GM23338 (cell line): Measurements from ENCODE around the gene ABCA12. TPM values are rescaled to one million over a fixed set of nuclear protein-coding genes. Genes with fewer than 3 reads are reported as not detected.

Source experiments
- ATAC-seq: fragments of 200-7000 bp; cut with Tn5 transposase; 3 replicates; pipeline ENCODE4 v1.9.1; 2020
- DNase-seq: peaks from one replicate; pipeline ENCODE4 v3.0.0-alpha.2; 2015; ENCODE audit warnings: low spot score
- H2AFZ ChIP-seq: fragments of 200-600 bp; sonication (generic); 2 replicates; pipeline ENCODE4 v1.8.0; 2016; ENCODE audit warnings: antibody characterized with exemption, mild to moderate bottlenecking, moderate library complexity
- H3F3A ChIP-seq: fragments of 200-600 bp; sonication (generic); replicated peaks from 2 replicates; pipeline ENCODE4 v1.8.0; 2017; ENCODE audit warnings: antibody characterized with exemption, mixed run types, low read depth
- H3K27ac ChIP-seq: fragments of 200-600 bp; sonication (generic); 2 replicates; pipeline ENCODE4 v1.6.1; 2016; ENCODE audit warnings: low read depth
- H3K27me3 ChIP-seq: fragments of 200-600 bp; sonication (generic); 2 replicates; pipeline ENCODE4 v1.8.0; 2016; ENCODE audit warnings: mild to moderate bottlenecking, mixed run types, moderate library complexity; ENCODE audit not compliant: insufficient read depth
- H3K36me3 ChIP-seq: fragments of 200-600 bp; sonication (generic); 2 replicates; pipeline ENCODE4 v1.8.0; 2016; ENCODE audit warnings: mild to moderate bottlenecking; ENCODE audit not compliant: insufficient read depth
- H3K4me1 ChIP-seq: fragments of 200-600 bp; sonication (generic); 2 replicates; pipeline ENCODE4 v1.8.0; 2016; ENCODE audit warnings: mild to moderate bottlenecking, moderate library complexity; ENCODE audit not compliant: insufficient read depth
- H3K4me2 ChIP-seq: fragments of 200-600 bp; sonication (generic); 2 replicates; pipeline ENCODE4 v1.7.1; 2017; ENCODE audit warnings: mixed run types
- H3K4me3 ChIP-seq: fragments of 200-600 bp; sonication (generic); 2 replicates; pipeline ENCODE4 v1.6.1; 2016; ENCODE audit warnings: mixed run types
- H3K79me2 ChIP-seq: fragments of 200-600 bp; sonication (generic); replicated peaks from 2 replicates; pipeline ENCODE4 v1.8.0; 2017; ENCODE audit warnings: mild to moderate bottlenecking; ENCODE audit not compliant: insufficient read depth
- H3K9me2 ChIP-seq: fragments of 200-600 bp; sonication (generic); 2 replicates; pipeline ENCODE4 v1.8.0; 2017; ENCODE audit not compliant: insufficient read depth
- H4K20me1 ChIP-seq: fragments of 200-600 bp; sonication (generic); replicated peaks from 2 replicates; pipeline ENCODE4 v1.8.0; 2017; ENCODE audit warnings: mild to moderate bottlenecking; ENCODE audit not compliant: insufficient read depth
- H3K27ac Mint-ChIP-seq: 2 replicates; pipeline ENCODE4 v1.8.0; 2020; ENCODE audit warnings: inconsistent platforms, mild to moderate bottlenecking, moderate library complexity, mixed read lengths
- H3K27me3 Mint-ChIP-seq: 3 replicates; pipeline ENCODE4 v1.8.0; 2022; ENCODE audit warnings: low read depth, mild to moderate bottlenecking, moderate library complexity, mixed read lengths, inconsistent platforms; ENCODE audit not compliant: insufficient read depth, poor library complexity
- H3K36me3 Mint-ChIP-seq: 3 replicates; pipeline ENCODE4 v1.8.0; 2021; ENCODE audit warnings: low read depth, mild to moderate bottlenecking, inconsistent platforms, moderate library complexity, mixed read lengths
- H3K4me1 Mint-ChIP-seq: 3 replicates; pipeline ENCODE4 v1.8.0; 2020; ENCODE audit warnings: mild to moderate bottlenecking, inconsistent platforms, mixed read lengths
- H3K4me3 Mint-ChIP-seq: 3 replicates; pipeline ENCODE4 v1.8.0; 2021; ENCODE audit warnings: moderate library complexity, mild to moderate bottlenecking, inconsistent platforms, mixed read lengths
- H3K9me3 Mint-ChIP-seq: 3 replicates; pipeline ENCODE4 v1.8.0; 2020; ENCODE audit warnings: moderate library complexity, mild to moderate bottlenecking, inconsistent platforms, mixed read lengths
- CREB1 ChIP-seq: fragments of 250-450 bp; sonication (Bioruptor Pico); IDR thresholded peaks from 2 replicates; pipeline ENCODE4 v1.5.0; 2020; ENCODE audit warnings: low read depth, mild to moderate bottlenecking, moderate library complexity
- CTCF ChIP-seq, 2 experiments: fragments of 200-600 bp in 1 of 2; sonication (generic) in 1 of 2; conservative IDR thresholded peaks; 2 replicates each; pipeline versions ENCODE4 v1.5.1 to v1.6.1; 2016 to 2017; ENCODE audit warnings: antibody characterized with exemption in 2 of 2, low read depth in 2 of 2, mild to moderate bottlenecking in 2 of 2, moderate library complexity in 1 of 2
- ETS1 ChIP-seq: IDR thresholded peaks from 2 replicates; pipeline ENCODE4 v1.6.1; 2016; ENCODE audit warnings: antibody characterized with exemption
- EZH2 ChIP-seq: fragments of 200-600 bp; sonication (generic); IDR thresholded peaks from one replicate; pipeline ENCODE4 v1.8.0; 2017; ENCODE audit warnings: antibody characterized with exemption, mild to moderate bottlenecking, low read depth; ENCODE audit not compliant: unreplicated experiment
- EZH2phosphoT487 ChIP-seq: fragments of 200-600 bp; sonication (generic); IDR thresholded peaks from one replicate; pipeline ENCODE4 v1.8.1; 2018; ENCODE audit warnings: antibody characterized with exemption; ENCODE audit not compliant: unreplicated experiment
- JUNB ChIP-seq: IDR thresholded peaks from one replicate; pipeline ENCODE4 v1.6.1; 2016; ENCODE audit warnings: antibody characterized with exemption; ENCODE audit not compliant: unreplicated experiment
- NANOG ChIP-seq: IDR thresholded peaks from 2 replicates; pipeline ENCODE4 v1.6.1; 2016; ENCODE audit warnings: antibody characterized with exemption, borderline replicate concordance
- POLR2AphosphoS5 ChIP-seq: IDR thresholded peaks from 2 replicates; pipeline ENCODE4 v1.6.1; 2016; ENCODE audit warnings: antibody characterized with exemption, low read depth
- REST ChIP-seq: IDR thresholded peaks from one replicate; pipeline ENCODE4 v1.6.1; 2018; ENCODE audit warnings: antibody characterized with exemption; ENCODE audit not compliant: unreplicated experiment
- STAT1 ChIP-seq: IDR thresholded peaks from one replicate; pipeline ENCODE4 v1.6.1; 2016; ENCODE audit warnings: antibody characterized with exemption; ENCODE audit not compliant: unreplicated experiment
- ZNF114 ChIP-seq: fragments of 250-450 bp; sonication (Bioruptor Pico); IDR thresholded peaks from 2 replicates; pipeline ENCODE4 v1.5.0; 2020; ENCODE audit warnings: mild to moderate bottlenecking, moderate library complexity
- ZNF331 ChIP-seq: fragments of 250-450 bp; sonication (Bioruptor Pico); IDR thresholded peaks from 2 replicates; pipeline ENCODE4 v1.5.0; 2020; ENCODE audit warnings: low read depth, mild to moderate bottlenecking, moderate library complexity
- polyA plus RNA-seq: library from polyadenylated mRNA; unstranded; fragments of >200 nt; fragmentation: Nextera tagmentation; extraction: Ambion mirVana; gene quantifications from 2 replicates; pipeline ENCODE4 v1.2.1, GENCODE V29; 2016
- total RNA-seq: library from RNA; depleted of rRNA; stranded (reverse); fragments of >200 nt; shearing (Covaris generic); gene quantifications from 2 replicates; pipeline ENCODE4 v1.2.3, GENCODE V29; 2014
- TF ChIP-seq, protein P1 (sequence below): fragments of 250-450 bp; sonication (Bioruptor Pico); IDR thresholded peaks from 2 replicates; pipeline ENCODE4 v1.5.0; 2020; ENCODE audit warnings: mild to moderate bottlenecking, moderate library complexity

ABCA12 gene
- total and polyA plus RNA-seq, 2 experiments from 2014 or later: 0.05 to 0.10 TPM

- Histone ChIP-seq H3K27me3 (no peaks in the 10 kb centered on the region), H3K4me1 (no peaks in the 10 kb centered on the region), H4K20me1 (no peaks in the 10 kb centered on the region), H3K79me2 (no peaks in the 10 kb centered on the region), H3K4me3 (no peak overlapping the region), H3K27ac (no peak overlapping the region), H2AFZ (no peak overlapping the region), H3K36me3 (no peaks in the 10 kb centered on the region), H3K9me2 (no peaks in the 10 kb centered on the region), H3K4me2 (no peak overlapping the region), H3F3A (no peaks in the 10 kb centered on the region)
- Mint-ChIP-seq H3K9me3 (no peaks in the 10 kb centered on the region), H3K27ac (no peak overlapping the region), H3K27me3 (no peaks in the 10 kb centered on the region), H3K4me3 (no peak overlapping the region), H3K4me1 (no peaks in the 10 kb centered on the region), H3K36me3 (no peaks in the 10 kb centered on the region)
- DNase-seq (no peak), ATAC-seq (no peak)
- TF ChIP-seq, protein P1, sequence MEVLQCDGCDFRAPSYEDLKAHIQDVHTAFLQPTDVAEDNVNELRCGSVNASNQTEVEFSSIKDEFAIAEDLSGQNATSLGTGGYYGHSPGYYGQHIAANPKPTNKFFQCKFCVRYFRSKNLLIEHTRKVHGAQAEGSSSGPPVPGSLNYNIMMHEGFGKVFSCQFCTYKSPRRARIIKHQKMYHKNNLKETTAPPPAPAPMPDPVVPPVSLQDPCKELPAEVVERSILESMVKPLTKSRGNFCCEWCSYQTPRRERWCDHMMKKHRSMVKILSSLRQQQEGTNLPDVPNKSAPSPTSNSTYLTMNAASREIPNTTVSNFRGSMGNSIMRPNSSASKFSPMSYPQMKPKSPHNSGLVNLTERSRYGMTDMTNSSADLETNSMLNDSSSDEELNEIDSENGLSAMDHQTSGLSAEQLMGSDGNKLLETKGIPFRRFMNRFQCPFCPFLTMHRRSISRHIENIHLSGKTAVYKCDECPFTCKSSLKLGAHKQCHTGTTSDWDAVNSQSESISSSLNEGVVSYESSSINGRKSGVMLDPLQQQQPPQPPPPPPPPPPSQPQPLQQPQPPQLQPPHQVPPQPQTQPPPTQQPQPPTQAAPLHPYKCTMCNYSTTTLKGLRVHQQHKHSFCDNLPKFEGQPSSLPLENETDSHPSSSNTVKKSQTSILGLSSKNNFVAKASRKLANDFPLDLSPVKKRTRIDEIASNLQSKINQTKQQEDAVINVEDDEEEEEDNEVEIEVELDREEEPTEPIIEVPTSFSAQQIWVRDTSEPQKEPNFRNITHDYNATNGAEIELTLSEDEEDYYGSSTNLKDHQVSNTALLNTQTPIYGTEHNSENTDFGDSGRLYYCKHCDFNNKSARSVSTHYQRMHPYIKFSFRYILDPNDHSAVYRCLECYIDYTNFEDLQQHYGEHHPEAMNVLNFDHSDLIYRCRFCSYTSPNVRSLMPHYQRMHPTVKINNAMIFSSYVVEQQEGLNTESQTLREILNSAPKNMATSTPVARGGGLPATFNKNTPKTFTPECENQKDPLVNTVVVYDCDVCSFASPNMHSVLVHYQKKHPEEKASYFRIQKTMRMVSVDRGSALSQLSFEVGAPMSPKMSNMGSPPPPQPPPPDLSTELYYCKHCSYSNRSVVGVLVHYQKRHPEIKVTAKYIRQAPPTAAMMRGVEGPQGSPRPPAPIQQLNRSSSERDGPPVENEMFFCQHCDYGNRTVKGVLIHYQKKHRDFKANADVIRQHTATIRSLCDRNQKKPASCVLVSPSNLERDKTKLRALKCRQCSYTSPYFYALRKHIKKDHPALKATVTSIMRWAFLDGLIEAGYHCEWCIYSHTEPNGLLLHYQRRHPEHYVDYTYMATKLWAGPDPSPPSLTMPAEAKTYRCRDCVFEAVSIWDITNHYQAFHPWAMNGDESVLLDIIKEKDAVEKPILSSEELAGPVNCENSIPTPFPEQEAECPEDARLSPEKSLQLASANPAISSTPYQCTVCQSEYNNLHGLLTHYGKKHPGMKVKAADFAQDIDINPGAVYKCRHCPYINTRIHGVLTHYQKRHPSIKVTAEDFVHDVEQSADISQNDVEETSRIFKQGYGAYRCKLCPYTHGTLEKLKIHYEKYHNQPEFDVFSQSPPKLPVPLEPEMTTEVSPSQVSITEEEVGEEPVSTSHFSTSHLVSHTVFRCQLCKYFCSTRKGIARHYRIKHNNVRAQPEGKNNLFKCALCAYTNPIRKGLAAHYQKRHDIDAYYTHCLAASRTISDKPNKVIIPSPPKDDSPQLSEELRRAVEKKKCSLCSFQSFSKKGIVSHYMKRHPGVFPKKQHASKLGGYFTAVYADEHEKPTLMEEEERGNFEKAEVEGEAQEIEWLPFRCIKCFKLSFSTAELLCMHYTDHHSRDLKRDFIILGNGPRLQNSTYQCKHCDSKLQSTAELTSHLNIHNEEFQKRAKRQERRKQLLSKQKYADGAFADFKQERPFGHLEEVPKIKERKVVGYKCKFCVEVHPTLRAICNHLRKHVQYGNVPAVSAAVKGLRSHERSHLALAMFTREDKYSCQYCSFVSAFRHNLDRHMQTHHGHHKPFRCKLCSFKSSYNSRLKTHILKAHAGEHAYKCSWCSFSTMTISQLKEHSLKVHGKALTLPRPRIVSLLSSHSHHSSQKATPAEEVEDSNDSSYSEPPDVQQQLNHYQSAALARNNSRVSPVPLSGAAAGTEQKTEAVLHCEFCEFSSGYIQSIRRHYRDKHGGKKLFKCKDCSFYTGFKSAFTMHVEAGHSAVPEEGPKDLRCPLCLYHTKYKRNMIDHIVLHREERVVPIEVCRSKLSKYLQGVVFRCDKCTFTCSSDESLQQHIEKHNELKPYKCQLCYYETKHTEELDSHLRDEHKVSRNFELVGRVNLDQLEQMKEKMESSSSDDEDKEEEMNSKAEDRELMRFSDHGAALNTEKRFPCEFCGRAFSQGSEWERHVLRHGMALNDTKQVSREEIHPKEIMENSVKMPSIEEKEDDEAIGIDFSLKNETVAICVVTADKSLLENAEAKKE (CRISPR knock-in tag): no peak
- no peak for TF ChIP-seq ZNF331 (CRISPR knock-in tag)
- no peak for TF ChIP-seq CREB1 (CRISPR knock-in tag)
- no peak for TF ChIP-seq NANOG
- TF ChIP-seq CTCF (conservative IDR thresholded peaks at IDR 0.05; ENCODE audit: low read depth in 2 of 2): no peak
- no peak for TF ChIP-seq REST
- TF ChIP-seq ZNF114 (CRISPR knock-in tag): no peak
- no peak for TF ChIP-seq JUNB
- no peak for TF ChIP-seq ETS1
- no peak for TF ChIP-seq EZH2
- no peak for TF ChIP-seq STAT1
- TF ChIP-seq POLR2AphosphoS5: no peak
- TF ChIP-seq EZH2phosphoT487: no peak
Measured at GRCh38 chr2:215149894-215150293, 11.5 kb upstream of the ABCA12 start.
